A673 (cell line): ENCODE results near the gene FAM118A.

Experiments
- CTCF ChIP-seq: fragments of 300-800, 200-600 bp; sonication (generic); conservative IDR thresholded peaks from 2 replicates; pipeline ENCODE4 v1.5.1; 2017; ENCODE audit warnings: low read depth, mild to moderate bottlenecking, antibody characterized with exemption, low read length, moderate library complexity, mixed read lengths
- EZH2 ChIP-seq: fragments of 200-600 bp; sonication (generic); IDR thresholded peaks from 2 replicates; pipeline ENCODE4 v1.6.1; 2017; ENCODE audit warnings: borderline replicate concordance, low read depth, mild to moderate bottlenecking, mixed read lengths, antibody characterized with exemption, low read length; ENCODE audit not compliant: poor library complexity, severe bottlenecking

- TF ChIP-seq CTCF, result no peak
- TF ChIP-seq EZH2, result no peak
Observed at GRCh38 chr22:45338795-45339194, 29.1 kb downstream of the FAM118A start.
